Activated CD4-positive, alpha-beta T cell treated with anti-CD3 and anti-CD28 coated beads, Interleukin-2, amount 50 U/mL, for 16 hours (primary cell): Measurements from ENCODE around the gene UGP2.
A peak's percentile ranks its signal among the peaks of the same experiment; 100 is the strongest.
"Not testable (repeated sequence)": the region's sequence is repeated elsewhere in the genome, so short reads cannot be mapped to it uniquely, and the experiment has no call there.

Experiments
- DNase-seq: peaks from one replicate; pipeline ENCODE4 v3.0.0-alpha.2; 2020

The UGP2 gene

GRCh38 chr2:63841254-63842022, at the start of gene UGP2:
UGP2 (plus strand) TSS chr2:63841896; CDS start chr2:63842186, 290 bp downstream.
- DNase-seq, result peak; percentile 87

GRCh38 chr2:63792530-63792929, 49.2 kb upstream of the UGP2 start:
- DNase-seq, result no peak

- no peak for DNase-seq
Measured at GRCh38 chr2:63796366-63796765, 45.3 kb upstream of the UGP2 start.

GRCh38 chr2:63796796-63797195, 44.9 kb upstream of the UGP2 start:
- DNase-seq, result no peak

- no peak for DNase-seq
Measured at GRCh38 chr2:63801455-63801854, 40.2 kb upstream of the UGP2 start.

- DNase-seq, result no peak
Measured at GRCh38 chr2:63805412-63805811, 36.3 kb upstream of the UGP2 start.

GRCh38 chr2:63808036-63808435, 33.7 kb upstream of the UGP2 start:
- DNase-seq, result not testable (repeated sequence)

- not testable (repeated sequence) for DNase-seq
Measured at GRCh38 chr2:63808911-63809310, 32.8 kb upstream of the UGP2 start.

- DNase-seq, result no peak
Measured at GRCh38 chr2:63811063-63811462, 30.6 kb upstream of the UGP2 start.

- DNase-seq, result not testable (repeated sequence)
Measured at GRCh38 chr2:63811870-63812269, 29.8 kb upstream of the UGP2 start.

GRCh38 chr2:63814114-63814513, 27.6 kb upstream of the UGP2 start:
- no peak for DNase-seq

- no peak for DNase-seq
Measured at GRCh38 chr2:63817382-63817781, 24.3 kb upstream of the UGP2 start.

GRCh38 chr2:63818271-63818670, 23.4 kb upstream of the UGP2 start:
- no peak for DNase-seq

- no peak for DNase-seq
Measured at GRCh38 chr2:63819256-63819655, 22.4 kb upstream of the UGP2 start.

GRCh38 chr2:63819765-63820717, 21.7 kb upstream of the UGP2 start:
- no peak for DNase-seq

GRCh38 chr2:63820969-63821368, 20.7 kb upstream of the UGP2 start:
- no peak for DNase-seq

- DNase-seq, result no peak
Measured at GRCh38 chr2:63821396-63821795, 20.3 kb upstream of the UGP2 start.

- no peak for DNase-seq
Measured at GRCh38 chr2:63822478-63822877, 19.2 kb upstream of the UGP2 start.

GRCh38 chr2:63827749-63828148, 13.9 kb upstream of the UGP2 start:
- DNase-seq, result no peak

- DNase-seq, result no peak
Measured at GRCh38 chr2:63831176-63831575, 10.5 kb upstream of the UGP2 start.

GRCh38 chr2:63834401-63834800, 7.3 kb upstream of the UGP2 start:
- DNase-seq, result no peak

GRCh38 chr2:63837036-63837594, 4.6 kb upstream of the UGP2 start:
- no peak for DNase-seq

GRCh38 chr2:63840081-63840784, 1.5 kb upstream of the UGP2 start:
- DNase-seq, result no peak
